WERI-Rb-1 (cell line): ENCODE data around the gene MRPL22.
"Not testable (repeated sequence)": the region's sequence is repeated elsewhere in the genome, so short reads cannot be mapped to it uniquely, and the experiment has no call there.

ENCODE experiments used
- DNase-seq: peaks from one replicate; pipeline ENCODE4 v3.0.0-alpha.2; 2020
- H3K27ac ChIP-seq: fragments of 250-450 bp; sonication (Bioruptor Pico); 2 replicates; pipeline ENCODE4 v1.5.1; 2020; ENCODE audit warnings: mild to moderate bottlenecking, moderate library complexity
- H3K27me3 ChIP-seq: fragments of 250-450 bp; sonication (Bioruptor Pico); 2 replicates; pipeline ENCODE4 v1.5.1; 2021; ENCODE audit warnings: mild to moderate bottlenecking, low read depth, moderate library complexity; ENCODE audit not compliant: insufficient read depth, severe bottlenecking
- H3K36me3 ChIP-seq: fragments of 250-450 bp; sonication (Bioruptor Pico); 2 replicates; pipeline ENCODE4 v1.5.1; 2020; ENCODE audit warnings: mild to moderate bottlenecking, moderate library complexity
- H3K4me3 ChIP-seq: 2 replicates; pipeline ENCODE4 v1.5.1; 2011; ENCODE audit warnings: low read depth, mild to moderate bottlenecking, control low read depth, low read length
- H3K9me3 ChIP-seq: fragments of 250-450 bp; sonication (Bioruptor Pico); 2 replicates; pipeline ENCODE4 v1.5.1; 2021; ENCODE audit warnings: mild to moderate bottlenecking, moderate library complexity; ENCODE audit not compliant: severe bottlenecking
- CTCF ChIP-seq: IDR thresholded peaks from 2 replicates; pipeline ENCODE4 v1.5.1; 2011; ENCODE audit warnings: low read depth, mild to moderate bottlenecking, control low read depth, inconsistent platforms, low read length

The MRPL22 gene

GRCh38 chr5:154989626-154990025 lies 48.8 kb downstream of the MRPL22 start:
- Histone ChIP-seq H3K4me3 (no peak overlapping the region), H3K27ac (no peak overlapping the region), H3K27me3 (no peaks in the 10 kb centered on the region), H3K36me3 (no peaks in the 10 kb centered on the region), H3K9me3 (no peaks in the 10 kb centered on the region)
- DNase-seq, result no peak
- no peak for TF ChIP-seq CTCF

- Histone ChIP-seq H3K4me3 (no peak overlapping the region), H3K36me3 (no peaks in the 10 kb centered on the region), H3K27me3 (no peaks in the 10 kb centered on the region), H3K27ac (no peak overlapping the region), H3K9me3 (no peaks in the 10 kb centered on the region)
- no peak for TF ChIP-seq CTCF
- DNase-seq, result no peak
These were observed 52.6 kb downstream of the MRPL22 start for GRCh38 chr5:154993461-154993860.

GRCh38 chr5:154995679-154996078 lies 54.8 kb downstream of the MRPL22 start:
- no peaks in the 10 kb centered on the region for H3K36me3 ChIP-seq
- peak; percentile 19 for DNase-seq

GRCh38 chr5:154997746-154998145 lies 56.9 kb downstream of the MRPL22 start:
- no peak for DNase-seq
- Histone ChIP-seq H3K4me3 (no peak overlapping the region), H3K27me3 (no peaks in the 10 kb centered on the region), H3K27ac (no peak overlapping the region), H3K9me3 (no peaks in the 10 kb centered on the region), H3K36me3 (no peaks in the 10 kb centered on the region)
- TF ChIP-seq CTCF, result no peak

More at GRCh38 chr5:154995679-154996078, 54.8 kb downstream of the MRPL22 start:
- Histone ChIP-seq H3K27me3 (no peaks in the 10 kb centered on the region), H3K4me3 (no peak overlapping the region), H3K27ac (no peak overlapping the region), H3K9me3 (no peaks in the 10 kb centered on the region)
- TF ChIP-seq CTCF, result peak; percentile 56

GRCh38 chr5:154999865-155000264 lies 59.0 kb downstream of the MRPL22 start:
- no peak for TF ChIP-seq CTCF
- no peak for DNase-seq

GRCh38 chr5:155001523-155001922 lies 60.6 kb downstream of the MRPL22 start:
- no peak overlapping the region for H3K27ac ChIP-seq
- DNase-seq, result no peak
- no peak for TF ChIP-seq CTCF

More at GRCh38 chr5:154999865-155000264, 59.0 kb downstream of the MRPL22 start:
- Histone ChIP-seq H3K27ac (no peak overlapping the region), H3K9me3 (peaks cover 2% of the 10 kb centered on the region), H3K4me3 (no peak overlapping the region), H3K27me3 (no peaks in the 10 kb centered on the region), H3K36me3 (no peaks in the 10 kb centered on the region)

GRCh38 chr5:155002722-155003121 lies 61.8 kb downstream of the MRPL22 start:
- H3K4me3 ChIP-seq, DNase-seq, H3K9me3 ChIP-seq, H3K27me3 ChIP-seq, H3K27ac ChIP-seq, H3K36me3 ChIP-seq: not testable (repeated sequence)

More at GRCh38 chr5:155001523-155001922, 60.6 kb downstream of the MRPL22 start:
- Histone ChIP-seq H3K27me3 (no peaks in the 10 kb centered on the region), H3K4me3 (no peak overlapping the region), H3K9me3 (peaks cover 2% of the 10 kb centered on the region), H3K36me3 (no peaks in the 10 kb centered on the region)
